ENCODE data around the gene LILRB2. TPM values are rescaled to one million over a fixed set of nuclear protein-coding genes. Genes with fewer than 3 reads are reported as not detected.
"Not testable (repeated sequence)": the region's sequence is repeated elsewhere in the genome, so short reads cannot be mapped to it uniquely, and the experiment has no call there.

The LILRB2 gene
- total and polyA plus RNA-seq, 2 experiments from 2014 or later: not detected

DNA sequence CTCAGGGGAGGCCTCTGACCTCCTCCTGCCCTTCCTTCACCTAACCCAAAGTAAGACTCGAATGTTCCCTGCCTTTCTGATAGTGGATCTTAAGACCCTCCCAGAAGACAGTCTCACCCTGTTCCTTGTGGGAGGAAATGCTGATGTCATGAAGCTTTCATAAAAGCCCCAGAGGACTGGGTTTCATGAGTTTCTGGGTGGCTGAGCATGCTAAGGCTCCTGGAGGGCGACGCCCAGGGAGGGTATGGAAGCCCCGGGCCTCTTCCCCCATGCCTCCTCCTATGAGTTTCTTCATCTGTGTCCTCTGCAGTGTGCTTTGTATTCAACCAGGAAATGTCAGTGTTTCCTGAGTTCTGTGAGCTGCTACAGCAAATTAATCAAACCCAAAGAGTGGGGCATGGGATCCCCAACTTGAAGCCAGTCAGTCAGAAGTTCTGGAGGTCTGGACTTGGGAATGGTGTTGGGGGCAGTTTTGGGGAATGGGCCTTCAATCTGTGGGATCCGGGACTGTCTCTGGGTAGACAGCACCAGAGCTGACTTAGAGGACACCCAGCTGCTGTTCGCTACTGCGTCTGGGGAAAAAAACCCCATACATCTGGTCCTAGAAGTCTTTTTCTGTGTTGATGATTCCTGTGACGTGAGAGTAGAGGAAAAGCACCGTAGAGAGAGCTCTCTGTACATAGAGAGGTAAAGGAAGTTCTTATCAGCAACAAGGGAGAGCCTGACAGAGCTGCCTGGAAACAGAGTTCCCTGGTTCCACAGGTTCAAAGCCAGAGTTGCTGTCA, 2.0 kb upstream of the LILRB2 start:
- TF ChIP-seq, protein P1, sequence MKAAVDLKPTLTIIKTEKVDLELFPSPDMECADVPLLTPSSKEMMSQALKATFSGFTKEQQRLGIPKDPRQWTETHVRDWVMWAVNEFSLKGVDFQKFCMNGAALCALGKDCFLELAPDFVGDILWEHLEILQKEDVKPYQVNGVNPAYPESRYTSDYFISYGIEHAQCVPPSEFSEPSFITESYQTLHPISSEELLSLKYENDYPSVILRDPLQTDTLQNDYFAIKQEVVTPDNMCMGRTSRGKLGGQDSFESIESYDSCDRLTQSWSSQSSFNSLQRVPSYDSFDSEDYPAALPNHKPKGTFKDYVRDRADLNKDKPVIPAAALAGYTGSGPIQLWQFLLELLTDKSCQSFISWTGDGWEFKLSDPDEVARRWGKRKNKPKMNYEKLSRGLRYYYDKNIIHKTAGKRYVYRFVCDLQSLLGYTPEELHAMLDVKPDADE (IDR thresholded peaks at IDR 0.05): no peak
- TF ChIP-seq CREB1 (CRISPR knock-in tag; IDR thresholded peaks at IDR 0.05; ENCODE audit: low read depth) (no peak), EZH2 (IDR thresholded peaks at IDR 0.05; ENCODE audit: low read depth, unreplicated experiment) (no peak)
- Histone ChIP-seq H3F3A (replicated peaks; ENCODE audit: low read depth) (no peaks in the 10 kb centered on the region), H3K9me2 (ENCODE audit: insufficient read depth) (no peaks in the 10 kb centered on the region), H3K27me3 (ENCODE audit: insufficient read depth) (no peaks in the 10 kb centered on the region), H4K20me1 (replicated peaks; ENCODE audit: insufficient read depth) (no peaks in the 10 kb centered on the region), H3K4me3 (no peak overlapping the region), H3K4me1 (ENCODE audit: insufficient read depth) (no peaks in the 10 kb centered on the region), H2AFZ (no peak overlapping the region), H3K4me2 (no peak overlapping the region), H3K27ac (ENCODE audit: low read depth) (no peak overlapping the region), H3K36me3 (ENCODE audit: insufficient read depth) (no peaks in the 10 kb centered on the region), H3K79me2 (replicated peaks; ENCODE audit: insufficient read depth) (no peaks in the 10 kb centered on the region)
- no peak overlapping the region for H3K27ac Mint-ChIP-seq
- no peaks in the 10 kb centered on the region for H3K36me3 Mint-ChIP-seq (ENCODE audit: low read depth)
- no peaks in the 10 kb centered on the region; the same call in 2 of the 3 replicates for H3K9me3 Mint-ChIP-seq
- H3K4me1 Mint-ChIP-seq: no peaks in the 10 kb centered on the region
- H3K4me3 Mint-ChIP-seq: no peak overlapping the region
- DNase-seq (ENCODE audit: low spot score): no peak
- no peak for ATAC-seq
- H3K27me3 Mint-ChIP-seq (ENCODE audit: insufficient read depth, low read depth, poor library complexity): peaks cover 13% of the 10 kb centered on the region

GRCh38 chr19:54281729-54282075, 792 bp upstream of the LILRB2 start:
- H4K20me1 ChIP-seq (replicated peaks; ENCODE audit: insufficient read depth); H3F3A ChIP-seq (replicated peaks; ENCODE audit: low read depth); H3K27me3 ChIP-seq (ENCODE audit: insufficient read depth); H3K4me3 ChIP-seq; H3K4me2 ChIP-seq; H3K4me3 Mint-ChIP-seq; H3K9me3 Mint-ChIP-seq; H2AFZ ChIP-seq; H3K4me1 ChIP-seq (ENCODE audit: insufficient read depth); H3K27ac Mint-ChIP-seq; H3K4me1 Mint-ChIP-seq; ATAC-seq; H3K27ac ChIP-seq (ENCODE audit: low read depth); H3K36me3 ChIP-seq (ENCODE audit: insufficient read depth); H3K9me2 ChIP-seq (ENCODE audit: insufficient read depth); H3K79me2 ChIP-seq (replicated peaks; ENCODE audit: insufficient read depth); DNase-seq (ENCODE audit: low spot score); H3K36me3 Mint-ChIP-seq (ENCODE audit: low read depth): not testable (repeated sequence)
- H3K27me3 Mint-ChIP-seq (ENCODE audit: insufficient read depth, low read depth, poor library complexity): peaks cover 13% of the 10 kb centered on the region

GRCh38 chr19:54280441-54280840, 469 bp downstream of the LILRB2 start:
- not testable (repeated sequence) for H3K27ac ChIP-seq (ENCODE audit: low read depth); H2AFZ ChIP-seq; H4K20me1 ChIP-seq (replicated peaks; ENCODE audit: insufficient read depth); ATAC-seq; DNase-seq (ENCODE audit: low spot score); H3K4me1 ChIP-seq (ENCODE audit: insufficient read depth); H3K4me1 Mint-ChIP-seq; H3F3A ChIP-seq (replicated peaks; ENCODE audit: low read depth); H3K9me2 ChIP-seq (ENCODE audit: insufficient read depth); H3K27ac Mint-ChIP-seq; H3K27me3 ChIP-seq (ENCODE audit: insufficient read depth); H3K36me3 ChIP-seq (ENCODE audit: insufficient read depth); H3K9me3 Mint-ChIP-seq; H3K4me3 ChIP-seq; H3K4me2 ChIP-seq; H3K79me2 ChIP-seq (replicated peaks; ENCODE audit: insufficient read depth); H3K36me3 Mint-ChIP-seq (ENCODE audit: low read depth); H3K4me3 Mint-ChIP-seq
- H3K27me3 Mint-ChIP-seq (ENCODE audit: insufficient read depth, low read depth, poor library complexity): peaks cover 15% of the 10 kb centered on the region

DNA sequence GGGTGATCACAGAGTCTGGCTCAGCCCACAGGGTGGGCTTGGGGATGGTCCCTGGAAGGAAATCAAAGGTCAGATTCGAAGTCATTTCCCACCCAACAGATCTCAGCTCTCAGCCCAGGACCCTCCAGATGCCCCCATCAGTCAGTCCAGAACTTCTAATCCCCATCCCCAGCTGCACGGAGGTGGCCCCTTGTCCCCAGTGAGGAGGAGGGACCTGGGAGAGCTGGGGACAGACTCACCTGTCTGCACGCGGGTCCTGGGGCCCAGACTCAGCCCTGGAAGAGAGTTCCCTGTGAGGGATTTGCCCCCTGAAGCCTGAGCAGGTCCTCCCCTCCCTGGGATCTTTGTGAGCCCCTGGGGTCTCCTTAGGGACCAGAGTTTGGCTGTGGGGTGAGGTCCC, 885 bp downstream of the LILRB2 start:
- not testable (repeated sequence) for DNase-seq (ENCODE audit: low spot score); H3K9me3 Mint-ChIP-seq; H3K4me2 ChIP-seq; H3K4me1 ChIP-seq (ENCODE audit: insufficient read depth); H3K27ac ChIP-seq (ENCODE audit: low read depth); H3K27ac Mint-ChIP-seq; H3K36me3 Mint-ChIP-seq (ENCODE audit: low read depth); H4K20me1 ChIP-seq (replicated peaks; ENCODE audit: insufficient read depth); H3K36me3 ChIP-seq (ENCODE audit: insufficient read depth); ATAC-seq; H3K9me2 ChIP-seq (ENCODE audit: insufficient read depth); H2AFZ ChIP-seq; H3K27me3 ChIP-seq (ENCODE audit: insufficient read depth); H3K79me2 ChIP-seq (replicated peaks; ENCODE audit: insufficient read depth); H3F3A ChIP-seq (replicated peaks; ENCODE audit: low read depth); H3K4me3 ChIP-seq; H3K4me3 Mint-ChIP-seq; H3K4me1 Mint-ChIP-seq
- peaks cover 16% of the 10 kb centered on the region for H3K27me3 Mint-ChIP-seq (ENCODE audit: insufficient read depth, low read depth, poor library complexity)

All from GM23338 (cell line).